Spinal cord (tissue), 10 donors: ENCODE results near the gene DHRS7. TPM values are rescaled to one million over a fixed set of nuclear protein-coding genes. Genes with fewer than 3 reads are reported as not detected.

Experiments
- DNase-seq, 6 donors: peaks; one replicate each; pipeline versions ENCODE4 v3.0.0 to v3.0.0-alpha.2; 2013 to 2015; ENCODE audit warnings: low spot score in 6 of 6, low read depth in 4 of 6
- H3K27ac ChIP-seq: one replicate; pipeline ENCODE4 v1.5.1; 2013; ENCODE audit warnings: low read depth, low read length, control low read depth
- H3K27me3 ChIP-seq: one replicate; pipeline ENCODE4 v1.6.1; 2013; ENCODE audit warnings: low read length; ENCODE audit not compliant: control insufficient read depth, insufficient read depth
- H3K36me3 ChIP-seq: one replicate; pipeline ENCODE4 v1.6.1; 2013; ENCODE audit warnings: low read length; ENCODE audit not compliant: control insufficient read depth, insufficient read depth
- H3K4me1 ChIP-seq: one replicate; pipeline ENCODE4 v1.6.1; 2013; ENCODE audit warnings: low read length; ENCODE audit not compliant: control insufficient read depth, insufficient read depth
- H3K4me3 ChIP-seq: one replicate; pipeline ENCODE4 v1.5.1; 2013; ENCODE audit warnings: low read depth, low read length, control low read depth
- H3K9me3 ChIP-seq: one replicate; pipeline ENCODE4 v1.6.1; 2013; ENCODE audit warnings: low read length; ENCODE audit not compliant: control insufficient read depth, insufficient read depth
- WGBS: methylation state at CpG from one replicate; pipeline ENCODE4 v1.1.5; 2013; ENCODE audit warnings: missing lambda C conversion rate; ENCODE audit not compliant: insufficient coverage; 5-methylcytosine and 5-hydroxymethylcytosine counted together
- polyA plus RNA-seq, 2 donors: library from polyadenylated mRNA; unstranded; fragments of 120-200 nt; gene quantifications; one replicate each; pipeline ENCODE4 v1.2.1, GENCODE V29; 2013; ENCODE audit not compliant: insufficient read length in 2 of 2
- total RNA-seq, 2 donors: library from RNA; depleted of rRNA in 1 of 2; stranded (reverse); fragments of 120-200 nt in 1 of 2; fragments of >200 nt in 1 of 2; gene quantifications; one replicate each; pipeline versions ENCODE4 v1.2.3 to v1.2.4, GENCODE V29; 2013 to 2014
- donor health status: healthy.

Gene DHRS7
- total and polyA plus RNA-seq, 4 donors = 72.5 to 90.6 (median 80.3) TPM

GRCh38 chr14:60174352-60175254 lies 9.4 kb upstream of the DHRS7 start:
- Histone ChIP-seq H3K27ac (no peak overlapping the region), H3K27me3 (no peaks in the 10 kb centered on the region), H3K4me3 (no peak overlapping the region), H3K36me3 (no peaks in the 10 kb centered on the region), H3K9me3 (no peaks in the 10 kb centered on the region), H3K4me1 (no peaks in the 10 kb centered on the region)
- WGBS = 93% methylated on average over 6 of the region's 11 CpGs
- no peak for DNase-seq

GRCh38 chr14:60171690-60172089 lies 6.5 kb upstream of the DHRS7 start:
- DNase-seq = no peak
- Histone ChIP-seq H3K27ac (no peak overlapping the region), H3K9me3 (no peaks in the 10 kb centered on the region), H3K36me3 (no peaks in the 10 kb centered on the region), H3K4me3 (no peak overlapping the region), H3K27me3 (no peaks in the 10 kb centered on the region), H3K4me1 (no peaks in the 10 kb centered on the region)
- WGBS = 80% methylated on average over 1 of the region's 2 CpGs

DNA sequence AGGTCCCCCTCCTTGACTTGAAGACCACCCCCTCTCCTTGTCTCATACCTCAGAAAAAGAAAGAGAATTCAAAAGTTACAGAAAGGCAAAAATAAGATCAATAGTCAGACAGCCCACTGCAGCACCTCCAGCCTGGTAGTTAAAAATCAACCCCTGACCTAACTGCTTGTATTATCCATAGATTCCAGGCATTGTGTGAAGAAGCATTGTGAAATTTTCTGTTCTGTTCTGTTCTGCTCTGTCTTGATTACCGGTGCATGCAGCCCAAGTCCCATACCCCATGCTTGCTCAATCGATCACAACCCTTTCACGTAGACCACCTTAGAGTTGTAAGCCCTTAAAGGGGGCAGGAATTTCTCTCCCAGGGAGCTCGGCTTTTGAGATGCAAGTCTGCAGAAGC lies 5.8 kb upstream of the DHRS7 start:
- H3K27me3 ChIP-seq = no peaks in the 10 kb centered on the region
- no peak for DNase-seq
- no peak overlapping the region for H3K27ac ChIP-seq
- H3K9me3 ChIP-seq = no peaks in the 10 kb centered on the region
- no peaks in the 10 kb centered on the region for H3K36me3 ChIP-seq
- H3K4me1 ChIP-seq = no peaks in the 10 kb centered on the region
- no peak overlapping the region for H3K4me3 ChIP-seq
- WGBS = 79% methylated on average over 4 of the region's 4 CpGs

- WGBS = no CpG with 5 or more reads among the region's 3 CpGs
- DNase-seq = no peak
- H3K4me3 ChIP-seq = no peak overlapping the region
Observed at GRCh38 chr14:60169722-60170121, 4.5 kb upstream of the DHRS7 start.

DNA sequence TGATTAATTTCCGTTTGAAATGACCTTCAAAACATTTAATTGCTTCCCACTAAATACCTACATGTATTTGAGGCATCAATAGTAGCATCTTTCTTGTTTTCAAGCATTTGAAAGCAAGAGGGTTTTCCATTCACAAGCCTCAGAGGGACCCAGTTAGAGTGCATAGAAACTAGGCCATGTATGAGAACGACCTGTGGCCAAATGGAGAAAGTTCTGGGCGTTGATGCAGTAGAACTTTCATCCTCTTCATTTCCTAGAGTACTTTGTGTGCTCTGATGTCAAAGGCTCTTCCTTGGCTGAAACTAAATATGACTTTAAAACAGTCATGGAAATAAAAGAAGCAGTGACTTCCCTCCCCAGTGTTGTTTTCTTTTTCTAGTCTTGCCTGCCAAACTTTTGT lies 944 bp upstream of the DHRS7 start:
- WGBS = 80% methylated on average over 1 of the region's 3 CpGs
- Histone ChIP-seq H3K36me3 (no peaks in the 10 kb centered on the region), H3K9me3 (no peaks in the 10 kb centered on the region), H3K4me1 (no peaks in the 10 kb centered on the region), H3K27me3 (no peaks in the 10 kb centered on the region), H3K4me3 (no peak overlapping the region), H3K27ac (peak overlapping the region; percentile 94)
- peak in 1 of 6 donors; percentile 14 for DNase-seq

More at GRCh38 chr14:60169722-60170121, 4.5 kb upstream of the DHRS7 start:
- H3K27me3 ChIP-seq = no peaks in the 10 kb centered on the region
- no peaks in the 10 kb centered on the region for H3K9me3 ChIP-seq
- H3K27ac ChIP-seq = no peak overlapping the region
- no peaks in the 10 kb centered on the region for H3K36me3 ChIP-seq
- H3K4me1 ChIP-seq = no peaks in the 10 kb centered on the region

- 0% methylated on average over 2 of the region's 4 CpGs for WGBS
- Histone ChIP-seq H3K4me1 (no peaks in the 10 kb centered on the region), H3K27me3 (no peaks in the 10 kb centered on the region), H3K4me3 (peak overlapping the region; percentile 80), H3K9me3 (no peaks in the 10 kb centered on the region), H3K36me3 (no peaks in the 10 kb centered on the region), H3K27ac (peak overlapping the region; percentile 94)
- no peak for DNase-seq
Observed at GRCh38 chr14:60165547-60165876, 314 bp upstream of the DHRS7 start.

GRCh38 chr14:60164404-60164711 lies 840 bp downstream of the DHRS7 start:
- no peak for DNase-seq
- no peaks in the 10 kb centered on the region for H3K9me3 ChIP-seq
- H3K27me3 ChIP-seq = no peaks in the 10 kb centered on the region
- H3K27ac ChIP-seq = peak overlapping the region; percentile 94
- peak overlapping the region; percentile 80 for H3K4me3 ChIP-seq
- no peaks in the 10 kb centered on the region for H3K36me3 ChIP-seq
- no CpG with 5 or more reads among the region's 5 CpGs for WGBS
- no peaks in the 10 kb centered on the region for H3K4me1 ChIP-seq

- peak overlapping the region; percentile 80 for H3K4me3 ChIP-seq
- DNase-seq = peak in 3 of 6 donors; percentile 1 to 63 (median 27)
- H3K27ac ChIP-seq = no peak overlapping the region
- no peaks in the 10 kb centered on the region for H3K27me3 ChIP-seq
- no peaks in the 10 kb centered on the region for H3K36me3 ChIP-seq
- no peaks in the 10 kb centered on the region for H3K9me3 ChIP-seq
- no peaks in the 10 kb centered on the region for H3K4me1 ChIP-seq
- no CpG with 5 or more reads among the region's 6 CpGs for WGBS
Observed at GRCh38 chr14:60163693-60164092, 1.5 kb downstream of the DHRS7 start.

- H3K27ac ChIP-seq = no peak overlapping the region
- H3K27me3 ChIP-seq = no peaks in the 10 kb centered on the region
- DNase-seq = no peak
- no peaks in the 10 kb centered on the region for H3K36me3 ChIP-seq
- WGBS = 52% methylated on average over 2 of the region's 2 CpGs
- H3K9me3 ChIP-seq = no peaks in the 10 kb centered on the region
- no peak overlapping the region for H3K4me3 ChIP-seq
- H3K4me1 ChIP-seq = no peaks in the 10 kb centered on the region
Observed at GRCh38 chr14:60161196-60162107, 3.7 kb downstream of the DHRS7 start.
